Activated T-helper 1 cell treated with Interleukin-2 at 50 U/mL for 16 hours (primary cell): ENCODE results near the gene TTN.
"Not testable (repeated sequence)": the region's sequence is repeated elsewhere in the genome, so short reads cannot be mapped to it uniquely, and the experiment has no call there.

Experiments
- DNase-seq: peaks from one replicate; pipeline ENCODE4 v3.0.0-alpha.2; 2020; ENCODE audit warnings: low read depth

Gene TTN

DNA sequence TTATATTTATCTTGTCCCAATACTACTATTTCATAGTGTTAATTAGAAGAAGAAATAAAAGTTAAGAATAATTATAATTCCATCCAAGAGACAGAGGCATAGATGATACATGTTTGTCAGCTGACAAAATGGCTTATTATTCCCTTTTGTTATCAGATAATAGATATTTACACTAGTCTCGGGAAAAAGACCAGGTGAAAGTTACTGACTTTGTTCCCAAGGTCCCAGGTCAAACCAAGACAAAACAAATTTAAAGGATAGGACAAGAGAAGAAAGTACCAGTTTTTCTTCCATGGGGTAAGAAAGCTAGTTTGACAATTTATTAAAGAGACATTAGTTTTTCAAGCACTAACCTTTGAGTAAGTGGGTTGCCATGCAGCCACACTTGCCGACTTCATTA lies 73.2 kb downstream of the TTN start:
- no peak for DNase-seq

DNA sequence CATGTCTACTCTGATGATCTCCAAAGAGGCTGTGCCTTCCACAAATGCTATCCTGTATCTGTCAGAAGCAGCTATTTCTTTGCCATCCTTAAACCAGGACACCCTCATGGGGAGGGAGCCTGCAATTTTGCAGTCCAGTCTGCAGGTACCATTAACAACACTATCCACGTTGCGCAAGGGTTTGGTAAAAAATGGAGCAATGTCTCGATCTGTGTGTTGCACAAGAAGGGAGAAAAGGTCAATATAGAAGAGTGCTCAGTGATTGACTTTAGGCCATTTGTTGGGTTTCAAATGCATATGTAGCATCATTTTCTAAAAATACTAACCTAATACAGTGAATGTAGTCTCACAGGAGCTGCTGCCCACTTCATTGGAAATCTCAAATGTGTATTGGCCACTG lies 74.3 kb downstream of the TTN start:
- DNase-seq = no peak

DNA sequence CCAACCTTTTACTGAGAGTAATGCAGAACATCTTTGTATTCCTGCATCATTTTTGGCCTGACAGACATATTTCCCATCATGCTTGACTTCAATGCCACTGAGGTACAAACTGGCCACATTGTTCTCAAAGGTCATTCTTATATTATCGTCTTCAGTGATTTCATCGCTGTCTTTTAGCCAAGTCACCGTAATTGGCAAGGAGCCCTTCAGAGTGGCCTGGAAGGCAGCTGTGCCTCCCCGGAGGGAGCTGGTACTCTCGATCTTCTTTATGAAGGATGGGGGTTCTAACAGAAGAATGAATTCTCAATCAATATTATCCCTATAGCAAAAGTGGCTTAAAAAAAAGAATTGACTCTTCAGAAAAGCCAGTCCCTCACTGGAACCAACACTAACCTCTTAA lies 75.9 kb downstream of the TTN start:
- DNase-seq = no peak

DNA sequence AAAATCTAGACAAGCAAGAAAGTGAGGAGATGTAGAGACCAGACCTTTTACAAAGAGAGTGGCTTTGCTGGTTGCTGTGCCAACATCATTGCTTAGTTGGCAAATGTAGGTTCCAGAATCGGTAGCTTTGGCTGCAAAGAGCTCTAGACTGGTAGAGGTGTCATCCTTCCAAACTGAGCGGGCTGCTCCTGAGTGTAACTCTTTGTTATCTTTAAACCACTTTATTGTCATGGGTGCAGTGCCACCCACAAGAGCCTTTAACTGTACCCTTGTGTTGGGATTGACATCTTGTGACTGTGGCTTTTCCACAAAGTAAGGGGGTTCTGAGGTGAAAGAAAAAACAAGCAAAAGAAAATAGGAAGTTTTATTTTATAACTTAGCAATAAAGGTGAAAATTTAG lies 77.2 kb downstream of the TTN start:
- DNase-seq = no peak

DNA sequence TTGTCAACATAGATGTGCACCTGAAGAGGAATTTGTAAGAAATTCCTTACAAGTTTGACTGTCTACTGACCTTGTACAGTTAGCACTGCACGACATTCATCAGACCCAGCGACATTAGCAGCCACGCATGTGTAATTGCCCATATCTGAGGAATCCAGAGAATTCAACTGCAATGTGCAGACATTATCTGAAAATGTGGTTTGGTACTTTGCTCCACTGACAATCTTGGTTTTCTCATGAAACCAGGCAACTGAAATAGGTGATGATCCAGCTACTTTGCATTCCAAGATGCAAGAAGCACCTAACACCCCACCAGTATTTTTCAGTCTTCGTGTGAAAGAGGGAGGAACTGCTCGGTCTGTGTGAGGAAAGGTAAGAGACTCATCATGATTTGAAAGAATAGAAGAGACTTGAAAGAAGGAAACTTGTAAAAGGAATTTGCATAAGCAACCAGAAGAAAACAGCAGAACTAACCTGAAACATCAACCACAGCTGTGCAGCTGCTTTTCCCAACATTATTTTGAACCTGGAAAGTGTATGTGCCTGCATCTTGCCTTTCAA lies 83.4 kb downstream of the TTN start:
- no peak for DNase-seq

DNA sequence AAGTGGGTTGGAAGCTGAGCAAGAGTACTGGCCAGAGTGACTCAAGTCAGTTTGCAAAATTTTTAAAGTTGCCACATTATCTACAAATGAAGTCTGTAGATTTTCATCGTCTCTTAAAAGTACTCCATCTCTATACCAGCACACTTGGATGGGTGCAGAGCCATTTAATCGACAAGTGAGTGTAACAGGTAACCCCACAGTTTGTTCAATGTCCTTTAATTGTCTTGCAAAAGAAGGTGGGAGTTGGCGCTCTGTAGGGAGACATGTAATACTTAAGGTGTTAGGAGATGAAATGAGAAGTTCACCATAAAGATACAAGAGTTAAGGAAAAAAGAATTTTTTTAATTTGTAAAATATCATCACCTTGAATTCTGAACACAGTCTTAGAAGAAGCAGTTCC lies 84.9 kb downstream of the TTN start:
- no peak for DNase-seq

DNA sequence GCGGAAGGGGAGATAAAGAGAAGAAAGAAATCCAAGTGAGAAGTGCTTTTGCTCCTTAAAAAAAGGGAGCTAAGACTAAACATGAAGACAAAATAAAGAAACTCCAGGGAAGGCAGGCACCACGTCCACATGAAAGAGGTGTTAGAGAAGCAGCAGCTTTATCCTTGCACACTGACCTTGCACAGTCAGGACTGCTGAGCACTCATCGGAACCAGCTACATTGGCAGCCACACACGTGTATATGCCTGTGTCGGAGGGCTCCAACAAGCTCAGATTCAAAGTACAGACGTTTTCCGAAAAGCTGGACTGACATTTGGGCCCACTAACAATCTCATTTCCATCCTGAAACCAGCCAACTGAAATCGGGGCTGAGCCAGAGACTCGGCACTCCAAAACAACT lies 88.2 kb downstream of the TTN start:
- DNase-seq = no peak

DNA sequence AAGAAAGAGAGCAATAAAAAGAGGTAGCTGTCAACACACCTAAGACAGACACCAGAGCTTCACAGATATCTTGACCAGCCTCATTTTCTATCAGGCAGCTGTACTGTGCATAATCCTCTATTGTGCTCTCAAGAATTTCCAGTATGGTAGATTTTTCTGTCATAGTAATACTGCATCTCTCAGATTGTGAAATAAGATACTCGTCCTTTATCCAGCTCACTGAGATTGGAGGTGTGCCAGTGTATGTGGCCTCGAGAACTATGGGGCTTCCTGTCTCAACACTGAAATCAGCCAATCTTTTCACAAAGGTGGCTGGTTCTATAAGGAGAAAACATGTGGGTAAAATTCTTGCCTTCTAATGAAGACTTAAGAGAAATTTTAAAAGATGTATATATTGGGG lies 88.9 kb downstream of the TTN start:
- DNase-seq = no peak

DNA sequence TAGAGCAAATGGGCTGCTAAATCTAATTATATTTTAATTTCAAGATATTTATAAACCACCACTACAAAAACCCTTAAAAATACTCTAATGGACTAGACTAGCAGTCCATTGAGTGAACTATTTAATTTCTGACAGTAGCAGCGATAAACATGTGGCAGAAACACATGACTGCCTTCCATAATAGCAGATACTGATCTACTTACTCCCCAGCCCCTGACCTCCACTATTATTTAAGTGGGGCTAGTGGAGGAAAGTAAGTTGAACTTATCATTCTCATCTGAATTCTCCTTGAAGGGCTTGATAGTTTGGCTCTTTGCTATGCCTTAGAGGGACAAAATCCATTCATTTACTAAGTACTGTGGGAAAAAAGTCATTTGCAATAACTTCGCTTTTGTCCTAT lies 90.8 kb downstream of the TTN start:
- DNase-seq = no peak

DNA sequence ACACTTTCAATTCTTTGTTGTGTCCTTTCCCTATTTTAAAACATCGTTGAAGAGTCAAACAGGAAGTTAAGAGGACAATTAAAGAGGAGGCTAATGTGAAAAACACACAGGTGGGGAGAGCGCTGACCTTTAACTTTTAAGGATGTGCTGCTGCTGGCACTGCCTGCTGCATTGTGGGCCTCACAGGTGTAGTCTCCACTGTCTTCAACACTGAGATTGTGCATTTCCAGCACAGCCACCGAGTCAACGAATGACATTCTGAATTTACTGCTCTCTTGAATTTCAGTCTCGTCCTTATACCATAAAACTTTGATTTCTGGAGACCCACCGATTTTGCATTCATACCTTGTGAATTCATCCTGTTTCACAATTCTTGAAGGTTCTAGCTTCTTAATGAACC lies 91.9 kb downstream of the TTN start:
- no peak for DNase-seq

DNA sequence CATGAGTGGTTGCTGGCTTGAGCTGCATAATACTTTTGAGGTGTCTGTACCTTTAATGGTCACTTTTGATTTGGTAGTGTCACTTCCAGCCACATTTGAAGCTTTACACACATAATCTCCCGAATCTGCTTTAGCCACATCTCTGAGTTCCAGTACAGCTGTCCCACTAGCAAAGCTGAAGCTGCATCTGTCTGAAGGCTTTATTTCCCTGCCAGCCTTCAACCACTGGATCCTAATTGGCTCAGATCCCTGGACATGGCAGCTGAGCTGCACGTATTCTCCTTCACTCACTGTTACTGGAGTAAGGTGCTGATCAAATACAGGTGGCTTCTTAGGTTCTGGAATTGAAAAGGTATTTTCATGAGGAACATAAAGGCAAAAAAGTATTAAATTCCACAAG lies 99.7 kb downstream of the TTN start:
- DNase-seq = no peak

DNA sequence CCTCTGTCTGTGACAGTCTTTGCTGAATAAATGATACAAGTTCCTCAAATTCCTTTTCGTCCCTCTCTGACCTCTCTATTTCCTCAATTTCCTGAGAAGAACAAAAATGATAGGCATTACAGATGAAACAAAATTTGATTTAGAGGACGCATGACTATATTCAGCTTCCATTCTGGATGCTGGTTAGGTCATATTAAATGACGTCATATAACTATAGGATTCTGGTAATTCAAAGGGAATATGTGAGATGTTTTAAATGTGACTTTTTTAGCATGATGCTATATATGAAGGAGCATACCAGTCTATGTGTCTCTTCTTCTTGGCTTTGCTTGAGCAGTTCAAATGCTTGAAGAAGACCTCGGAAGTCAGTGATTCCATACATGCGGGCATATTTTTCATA lies 102.3 kb downstream of the TTN start:
- no peak for DNase-seq

DNA sequence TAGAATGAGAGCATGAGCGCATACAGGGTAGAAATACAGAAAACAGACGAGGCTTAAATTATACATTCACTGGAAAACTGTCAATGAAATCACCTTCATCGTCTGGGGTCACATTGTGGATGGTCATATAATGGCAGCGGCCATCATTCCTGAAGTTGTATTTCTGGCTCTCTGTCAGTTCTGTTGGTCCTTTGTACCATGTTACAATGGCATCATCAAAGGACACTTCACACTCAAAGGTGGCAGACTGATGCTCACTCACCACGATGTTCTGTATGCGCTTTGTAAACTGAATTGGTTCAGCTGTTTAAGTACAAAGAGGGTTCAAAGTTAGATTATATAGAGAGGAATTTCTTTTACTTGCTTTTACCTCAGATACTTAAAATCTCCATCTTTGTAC lies 104.9 kb downstream of the TTN start:
- DNase-seq = no peak

DNA sequence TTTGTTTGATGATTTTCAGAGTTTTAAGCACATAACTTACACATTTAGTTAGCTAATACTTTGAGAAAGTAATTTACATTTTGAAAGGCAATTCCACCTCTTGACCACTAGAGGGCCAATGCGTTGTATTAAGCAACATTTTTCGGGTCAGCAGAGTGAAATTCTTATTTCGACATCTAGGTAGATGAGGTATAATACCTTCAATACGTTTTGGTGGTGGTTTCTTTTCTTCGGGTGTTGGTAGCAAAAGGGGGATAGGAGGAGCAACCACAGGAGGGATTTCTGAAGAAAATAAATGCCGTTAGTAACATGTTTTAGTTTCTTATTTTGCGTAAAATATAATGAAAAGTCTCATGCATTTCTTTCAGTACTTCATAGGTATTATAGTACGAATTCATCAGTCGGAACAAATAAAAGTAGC lies 106.3 kb downstream of the TTN start:
- DNase-seq = no peak

DNA sequence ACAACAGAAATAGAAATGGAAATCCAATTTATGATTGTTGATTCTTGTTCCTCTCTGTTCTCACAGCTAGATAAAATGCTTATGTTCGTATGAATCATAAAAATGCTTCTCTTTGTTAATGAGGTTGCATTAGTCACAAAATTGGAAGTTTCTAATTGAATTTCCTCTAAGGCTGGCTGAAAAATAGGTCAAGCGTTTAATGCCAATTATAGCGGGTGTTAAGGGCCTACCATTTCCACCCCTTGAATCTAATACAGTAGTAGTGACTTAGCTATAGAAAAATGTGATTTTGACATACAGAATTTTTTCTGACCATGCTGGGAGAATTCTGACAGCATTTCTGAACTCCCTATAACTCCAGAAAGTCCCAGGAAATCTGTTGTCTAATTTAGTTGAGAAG lies 107.1 kb downstream of the TTN start:
- DNase-seq = no peak

DNA sequence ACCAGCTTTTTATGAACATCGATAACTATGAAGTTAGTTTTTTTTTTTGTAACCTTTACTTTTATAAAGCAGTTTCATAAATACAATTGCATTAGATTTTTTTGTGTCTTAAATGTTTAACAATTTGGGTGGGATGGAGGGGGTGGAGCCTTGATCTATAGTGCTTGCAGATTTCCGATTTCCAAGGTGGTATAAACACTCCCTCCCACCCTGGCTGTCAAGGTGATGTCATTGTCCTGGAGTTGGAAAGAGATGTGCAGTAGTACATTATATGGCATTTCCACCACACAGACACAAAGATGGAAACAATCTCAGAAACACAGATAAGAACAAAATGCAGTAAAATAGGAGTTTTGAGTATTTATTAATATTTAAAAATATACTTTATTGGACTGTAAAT lies 114.4 kb downstream of the TTN start:
- DNase-seq = no peak

DNA sequence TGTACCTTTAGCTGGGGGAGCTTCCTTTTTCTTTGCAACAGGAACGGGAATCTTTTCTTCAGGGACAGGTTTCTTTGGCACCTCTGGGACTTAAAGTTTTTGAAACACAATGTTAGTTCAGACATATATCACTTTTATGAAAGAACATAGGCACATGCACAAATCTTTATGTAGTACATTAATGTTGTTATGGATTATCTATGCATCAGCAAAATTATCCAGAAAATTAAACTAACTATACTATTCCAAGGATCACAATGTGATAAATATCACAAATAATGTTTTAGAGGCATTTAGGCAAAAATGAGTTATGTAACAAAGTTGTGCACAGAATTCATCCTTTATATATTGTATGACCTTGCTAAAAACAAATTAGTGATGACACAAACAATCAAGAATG lies 117.4 kb downstream of the TTN start:
- no peak for DNase-seq

DNA sequence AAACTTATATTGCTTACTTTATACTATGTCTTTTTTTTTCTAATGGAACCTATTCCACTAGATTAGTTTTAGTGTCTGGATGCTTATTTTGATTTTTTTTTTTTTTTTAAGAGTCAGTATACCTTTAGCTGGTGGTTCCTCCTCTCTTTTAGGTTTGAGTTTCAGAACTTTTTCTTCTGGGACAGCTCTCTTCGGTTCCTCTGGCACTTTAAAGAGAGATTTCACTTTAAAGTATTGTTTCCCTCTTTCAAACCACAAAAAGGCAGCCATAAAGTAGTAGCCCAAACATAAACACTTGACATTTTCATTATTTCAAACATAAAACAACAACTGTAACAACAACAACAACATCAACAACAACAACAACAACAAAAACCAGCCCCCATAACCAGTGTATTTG lies 123.3 kb downstream of the TTN start:
- no peak for DNase-seq

DNA sequence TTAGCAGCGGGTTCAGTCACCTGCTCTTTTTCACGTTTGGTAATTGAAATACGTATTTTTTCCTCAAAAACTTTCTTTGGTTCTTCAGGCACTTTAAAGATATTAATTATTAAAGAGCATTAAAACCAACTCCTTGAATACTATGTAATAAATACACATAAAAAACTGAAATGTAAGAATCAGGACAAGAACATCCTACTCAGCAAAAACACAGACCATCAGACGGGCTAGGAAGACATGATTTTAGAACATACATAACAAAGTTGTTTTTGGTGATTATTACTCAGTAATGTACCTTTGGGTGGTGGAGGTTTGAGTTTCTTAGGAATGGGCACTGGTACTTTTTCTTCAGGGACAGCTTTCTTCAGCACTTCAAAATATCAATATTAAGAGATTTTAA lies 126.1 kb downstream of the TTN start:
- DNase-seq = no peak

DNA sequence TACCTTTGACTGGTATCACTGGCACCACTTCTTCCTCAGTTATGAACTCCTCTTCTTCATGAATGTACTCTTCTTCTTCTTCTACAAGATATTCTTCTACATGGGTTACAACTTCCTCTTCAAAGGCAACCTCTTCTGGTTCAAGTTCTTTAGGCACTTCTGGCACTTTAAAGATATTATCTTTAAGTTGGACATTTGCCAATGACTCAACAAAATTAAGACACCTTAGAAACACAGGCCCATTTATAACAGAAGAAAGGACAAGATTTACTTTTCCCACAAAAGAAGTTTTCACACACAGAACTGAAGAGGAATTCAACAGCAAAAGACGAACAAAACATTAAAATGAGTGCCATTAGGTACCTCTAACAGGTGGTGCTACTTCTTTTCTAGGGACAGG lies 127.3 kb downstream of the TTN start:
- no peak for DNase-seq

DNA sequence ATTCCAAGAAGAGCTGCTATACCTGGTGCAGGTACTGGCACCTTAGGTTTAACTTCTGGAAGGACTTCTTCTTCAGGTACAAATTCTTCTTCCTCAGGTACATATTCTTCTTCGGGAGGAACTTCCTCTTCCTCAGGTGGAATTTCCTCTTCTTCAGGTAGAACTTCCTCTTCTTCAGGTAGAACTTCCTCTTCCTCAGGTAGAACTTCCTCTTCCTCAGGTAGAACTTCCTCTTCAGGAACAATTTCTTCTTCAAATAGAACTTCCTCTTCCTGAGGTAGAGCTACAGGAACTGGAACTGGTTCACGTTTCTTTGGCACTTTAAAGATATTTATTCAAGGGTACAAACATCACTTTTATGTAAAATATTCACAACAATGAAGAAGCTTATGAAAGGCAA lies 129.6 kb downstream of the TTN start:
- DNase-seq = no peak

DNA sequence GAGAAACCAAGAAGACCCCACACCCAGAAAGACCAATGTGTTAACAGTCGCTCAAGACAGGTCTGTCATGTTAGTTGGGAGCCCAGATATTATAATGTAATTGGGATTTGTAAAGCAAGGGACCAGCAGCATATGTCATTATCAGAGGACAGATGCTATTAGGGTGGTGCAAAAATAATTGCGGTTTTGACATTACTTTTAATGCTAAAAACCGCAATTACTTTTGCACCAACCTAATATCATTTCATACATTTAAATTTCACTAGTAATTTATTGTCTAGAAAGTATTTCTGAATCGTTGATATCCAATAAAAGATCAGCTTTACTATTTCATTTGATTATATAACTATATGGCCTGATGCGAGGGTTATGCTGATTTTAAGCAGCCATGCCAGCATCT lies 131.2 kb downstream of the TTN start:
- DNase-seq = no peak

DNA sequence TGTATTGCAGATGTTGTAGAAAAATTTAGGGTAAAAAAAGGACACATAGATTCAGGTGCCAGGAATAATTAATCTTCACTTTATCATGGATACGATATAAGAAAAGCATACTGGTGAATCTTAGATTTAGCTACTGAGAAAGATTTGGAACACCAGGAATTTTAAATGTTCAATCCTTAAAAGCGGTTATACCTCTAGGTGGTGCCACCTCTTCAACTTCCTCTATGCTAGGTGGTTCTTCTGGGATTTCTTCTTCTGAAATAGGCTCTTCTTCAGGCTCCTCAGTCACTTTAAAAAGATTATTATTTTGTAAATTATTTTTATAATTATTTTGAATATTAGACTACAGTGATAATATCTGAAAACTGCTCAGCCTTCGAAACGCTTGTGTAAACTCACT lies 133.1 kb downstream of the TTN start:
- DNase-seq = no peak

DNA sequence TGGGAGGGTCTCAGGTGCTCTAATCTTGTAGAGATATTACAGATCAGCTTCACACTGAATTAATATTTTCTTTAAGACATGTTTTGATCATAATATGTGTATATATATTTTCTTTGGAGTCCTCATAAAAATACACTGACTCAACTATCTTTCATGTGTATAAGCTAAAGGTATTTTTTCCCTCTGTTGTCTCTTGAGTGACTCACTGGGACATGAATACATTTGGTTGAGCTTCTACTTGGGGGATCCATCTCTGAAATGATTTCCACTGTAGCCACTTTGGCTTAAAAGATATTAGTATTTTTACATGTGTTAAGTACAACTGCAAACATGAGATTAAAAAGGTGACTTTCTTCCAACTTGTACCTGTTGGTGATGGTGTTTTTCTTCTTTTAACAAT lies 140.8 kb downstream of the TTN start:
- DNase-seq = no peak

DNA sequence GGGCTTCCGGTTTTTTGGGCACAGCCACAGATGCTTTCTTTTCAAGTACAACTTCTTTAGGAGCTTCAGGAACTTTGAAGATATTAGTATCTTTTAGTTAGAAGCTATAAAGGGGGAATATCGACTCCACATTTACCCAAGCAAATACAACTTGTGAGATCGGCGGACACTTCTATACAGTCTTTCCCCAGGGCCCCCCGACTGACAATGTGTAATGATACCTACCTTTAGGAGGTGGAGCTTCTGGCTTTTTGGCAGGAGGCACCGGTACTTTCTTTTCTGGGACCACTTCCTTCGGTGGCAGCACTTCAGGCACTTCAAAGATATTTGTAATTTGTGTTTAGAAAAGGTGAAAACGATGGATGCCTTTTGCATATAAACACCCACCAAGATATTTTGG lies 148.7 kb downstream of the TTN start:
- not testable (repeated sequence) for DNase-seq
